HG02852 (cell line): ENCODE measurements around the gene TFF2.

Experiments used
- ATAC-seq: cut with Tn5 transposase; IDR thresholded peaks from one replicate; pipeline ENCODE4 v1.9.1; 2021; ENCODE audit warnings: mild to moderate bottlenecking, moderate library complexity; ENCODE audit not compliant: unreplicated experiment

The TFF2 gene

GRCh38 chr21:42308161-42308913 is 42.5 kb downstream of the TFF2 start:
- no peak for ATAC-seq

GRCh38 chr21:42307106-42307505 is 43.7 kb downstream of the TFF2 start:
- ATAC-seq: no peak

GRCh38 chr21:42306366-42307035 is 44.3 kb downstream of the TFF2 start:
- no peak for ATAC-seq

- no peak for ATAC-seq
Measured at GRCh38 chr21:42305707-42306147, 45.1 kb downstream of the TFF2 start.

GRCh38 chr21:42304556-42305454 is 46.0 kb downstream of the TFF2 start:
- ATAC-seq: no peak

GRCh38 chr21:42303443-42303842 is 47.4 kb downstream of the TFF2 start:
- no peak for ATAC-seq

- ATAC-seq: no peak
Measured at GRCh38 chr21:42302794-42303193, 48.0 kb downstream of the TFF2 start.

GRCh38 chr21:42302076-42302650 is 48.6 kb downstream of the TFF2 start:
- no peak for ATAC-seq

- no peak for ATAC-seq
Measured at GRCh38 chr21:42301371-42302075, 49.3 kb downstream of the TFF2 start.

GRCh38 chr21:42300956-42301355 is 49.8 kb downstream of the TFF2 start:
- no peak for ATAC-seq

GRCh38 chr21:42300045-42300583 is 50.7 kb downstream of the TFF2 start:
- ATAC-seq: no peak

GRCh38 chr21:42299324-42300044 is 51.3 kb downstream of the TFF2 start:
- ATAC-seq: no peak

- no peak for ATAC-seq
Measured at GRCh38 chr21:42298657-42299056, 52.1 kb downstream of the TFF2 start.

GRCh38 chr21:42298237-42298636 is 52.6 kb downstream of the TFF2 start:
- ATAC-seq: no peak

- no peak for ATAC-seq
Measured at GRCh38 chr21:42297377-42297776, 53.4 kb downstream of the TFF2 start.

GRCh38 chr21:42296501-42296900 is 54.3 kb downstream of the TFF2 start:
- ATAC-seq: no peak
